NCI-H1436 (cell line): ENCODE data around the gene AKR1A1.
"Not testable (repeated sequence)": the region's sequence is repeated elsewhere in the genome, so short reads cannot be mapped to it uniquely, and the experiment has no call there.

Source experiments
- DNase-seq: peaks from one replicate; lab custom pipeline; 2025; lab: John Stamatoyannopoulos, UW

The AKR1A1 gene

DNA sequence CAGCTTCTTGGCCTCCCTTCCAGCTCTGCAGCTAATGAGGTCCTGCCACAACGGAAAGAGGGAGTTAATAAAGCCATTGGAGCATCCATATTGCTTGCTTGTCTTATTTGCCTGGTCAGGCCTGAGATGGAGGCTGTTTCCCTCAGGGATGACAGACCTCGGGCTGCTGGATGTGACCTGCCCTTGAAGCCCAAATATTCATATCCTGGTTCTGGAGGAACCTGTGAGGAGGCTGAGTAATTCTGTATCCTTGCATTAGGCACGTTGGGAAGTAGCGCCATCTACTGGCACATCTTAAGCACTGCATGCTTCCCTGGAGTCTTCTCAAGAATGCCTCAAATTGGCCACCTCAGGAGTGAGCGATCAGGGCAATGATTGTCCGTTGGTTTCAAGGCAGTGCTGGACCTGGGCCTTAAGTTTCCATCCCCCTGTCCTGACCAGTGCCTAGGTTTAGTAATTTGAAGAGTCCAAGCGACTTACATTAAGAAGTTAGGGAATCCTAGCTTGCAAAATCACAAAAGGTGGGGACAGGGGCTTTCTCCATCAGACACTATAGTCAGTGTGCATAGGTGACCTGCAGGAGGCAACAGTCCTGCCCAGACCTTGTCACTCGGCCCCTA lies 19.4 kb downstream of the AKR1A1 start:
- peak; percentile 59 for DNase-seq

DNA sequence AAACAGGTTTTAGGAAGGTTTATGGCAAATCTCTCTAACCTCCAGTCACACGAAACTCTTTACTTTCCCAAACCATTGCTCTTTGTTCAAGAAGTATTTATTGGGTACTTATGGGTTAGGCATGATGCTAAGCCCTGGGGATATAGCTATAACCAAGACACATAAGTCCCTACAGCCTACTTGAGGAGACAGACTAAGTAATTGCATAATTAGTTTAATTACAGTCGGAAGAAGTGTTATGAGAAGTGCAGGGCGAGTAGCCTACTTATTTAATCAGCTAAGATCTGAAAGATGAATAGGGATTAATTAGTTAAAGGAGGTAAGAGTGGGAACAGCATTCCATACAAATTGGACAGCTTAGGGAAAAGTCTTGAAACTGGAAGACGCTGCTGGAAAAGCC lies 20.0 kb downstream of the AKR1A1 start:
- no peak for DNase-seq

DNA sequence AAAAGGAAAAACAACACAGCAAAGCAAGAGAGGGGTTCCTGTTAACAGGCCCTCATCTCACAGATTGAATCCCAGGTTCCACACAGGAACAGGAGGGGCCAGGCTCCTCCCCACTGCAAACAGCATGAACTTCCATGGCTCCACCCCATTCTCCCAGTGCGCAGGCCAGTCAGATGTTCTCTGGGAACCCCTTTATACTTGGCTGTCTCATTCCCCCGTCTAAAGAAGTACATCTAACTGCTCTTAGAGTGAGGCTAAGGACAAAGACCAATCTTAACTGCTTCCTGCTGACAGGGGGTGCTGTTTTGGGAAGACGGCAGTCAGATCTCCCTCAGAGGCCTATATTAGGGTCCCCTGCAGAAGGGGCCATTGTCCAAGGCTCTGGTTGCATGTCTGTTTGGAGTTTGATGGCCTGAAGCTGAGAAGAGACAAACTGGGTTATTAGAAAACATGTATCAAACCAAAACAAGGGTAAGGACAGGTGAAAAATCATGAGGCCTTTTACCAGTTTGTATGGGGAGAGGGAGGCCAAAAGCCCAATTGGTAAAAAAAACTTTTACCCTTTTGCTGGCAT lies 22.7 kb downstream of the AKR1A1 start:
- no peak for DNase-seq

DNA sequence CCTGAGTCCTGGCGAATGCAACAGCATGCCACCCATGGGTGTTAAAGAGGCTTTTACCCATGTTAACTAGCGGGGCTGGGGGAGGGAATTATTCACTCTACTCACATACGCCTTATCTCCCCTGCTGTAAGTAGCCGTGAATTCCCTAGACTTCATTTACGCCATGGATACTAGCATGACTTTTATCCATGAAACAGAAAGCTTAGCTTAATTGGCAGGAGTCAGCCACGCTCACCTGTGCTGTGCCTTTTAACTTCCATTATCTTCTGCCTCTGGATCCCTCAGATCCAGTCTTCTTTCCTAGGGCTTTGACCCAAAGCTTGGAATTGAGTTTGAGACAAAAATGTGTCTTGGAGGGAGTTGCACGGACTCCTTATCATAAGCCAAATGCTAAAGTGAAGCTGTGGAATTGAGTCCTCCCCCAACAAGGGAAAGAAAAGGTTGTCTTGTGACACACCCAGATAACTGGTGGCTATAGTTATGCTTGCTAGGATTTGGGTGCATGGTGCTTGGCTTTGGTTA lies 23.5 kb downstream of the AKR1A1 start:
- no peak for DNase-seq

DNA sequence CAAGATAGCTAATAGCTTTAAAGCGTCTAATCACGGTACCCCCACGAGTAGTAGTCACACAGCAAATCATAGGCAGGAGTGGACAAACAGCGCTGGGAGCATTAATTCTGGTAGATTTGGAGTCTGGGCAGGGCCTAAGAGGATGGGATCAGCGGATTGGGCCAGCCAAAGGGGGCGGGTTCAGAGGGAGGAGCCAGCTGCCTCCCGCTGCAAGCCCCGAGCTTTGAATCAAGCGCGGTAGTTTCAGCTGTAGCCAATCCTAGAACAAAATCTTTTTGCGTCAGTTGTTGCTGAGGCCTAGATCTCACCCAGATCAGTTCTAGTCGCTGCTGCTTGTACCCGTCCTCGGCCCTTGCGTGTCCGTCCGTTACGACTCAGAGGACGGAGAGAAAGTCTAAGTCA lies 32.6 kb downstream of the AKR1A1 start:
- DNase-seq: peak; percentile 96

DNA sequence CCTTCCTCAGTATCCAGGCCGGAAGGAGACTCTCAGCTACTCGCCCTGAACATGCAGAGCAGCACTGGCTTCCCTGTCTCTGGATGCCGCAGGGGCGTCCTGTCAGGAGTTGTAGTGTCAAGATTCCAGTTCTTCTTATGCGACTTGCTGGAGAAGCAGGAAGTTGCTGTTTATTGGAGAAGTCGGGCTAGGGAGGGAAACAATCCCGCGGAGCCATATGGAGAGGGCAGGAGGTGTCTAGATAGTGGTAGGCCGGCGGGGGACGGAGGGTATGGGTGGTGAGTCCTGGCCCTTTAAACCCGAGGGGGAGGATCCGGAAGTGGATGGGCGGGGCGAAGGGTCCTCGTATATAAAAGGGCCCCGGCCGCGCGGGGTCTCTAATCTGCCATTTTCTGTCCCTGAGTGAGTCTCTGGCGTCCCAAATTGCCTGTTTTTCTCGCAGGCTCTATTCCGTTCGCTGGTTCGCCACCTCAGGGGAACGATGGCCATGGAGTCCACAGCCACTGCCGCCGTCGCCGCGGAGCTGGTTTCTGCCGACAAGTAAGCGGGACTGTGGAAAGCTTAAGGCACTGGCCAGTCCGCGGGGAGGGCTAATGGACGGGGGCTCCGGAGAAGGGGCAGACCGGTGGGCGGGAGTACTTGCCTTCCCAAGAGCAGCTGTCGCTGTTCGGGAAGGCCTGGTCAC lies 33.2 kb downstream of the AKR1A1 start, which contains the start of gene NASP:
Gene NASP, plus strand, starts transcription at position 376 of the 685 bp plus-strand sequence. Its CDS starts 106 bp downstream, at position 482.
- DNase-seq: peak; percentile 82

DNA sequence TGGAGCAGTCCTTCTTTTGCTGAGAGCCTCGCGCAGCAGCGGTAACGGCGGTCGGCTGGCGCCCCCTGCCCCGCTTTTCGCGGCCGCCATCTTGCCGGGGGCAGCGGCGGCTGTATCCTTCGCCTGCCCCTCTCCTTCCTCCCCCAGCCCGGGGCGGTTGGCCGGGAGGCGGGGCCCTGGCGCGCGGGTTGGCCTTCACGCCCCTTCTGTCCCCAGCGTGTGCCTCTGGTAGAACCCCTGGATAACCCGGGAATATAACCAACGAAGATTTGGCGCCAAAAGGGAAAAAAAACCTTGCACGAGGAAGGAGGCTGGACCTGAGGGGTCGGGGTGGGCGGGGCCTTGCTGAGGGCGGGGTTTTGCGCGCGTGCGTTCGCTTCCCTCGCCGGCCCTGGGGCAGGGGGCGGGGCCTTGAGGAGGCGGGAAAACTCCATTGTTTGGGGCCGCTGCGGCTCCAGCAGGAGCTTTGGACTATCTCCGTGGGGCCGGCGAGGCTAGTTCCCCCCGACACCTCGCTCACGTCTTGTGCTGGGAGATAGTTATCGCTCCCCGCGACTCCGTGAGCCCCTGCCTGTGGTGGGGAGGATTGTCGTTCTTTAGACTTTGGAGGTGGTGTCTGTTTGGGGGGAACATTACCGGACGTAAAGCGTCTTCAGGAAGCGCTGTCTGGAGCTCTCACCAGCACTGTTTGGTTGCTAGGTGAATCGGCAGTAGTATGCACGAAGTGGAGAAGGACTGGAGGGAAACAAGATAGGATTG lies 33.9 kb downstream of the AKR1A1 start:
- peak; percentile 91 for DNase-seq

DNA sequence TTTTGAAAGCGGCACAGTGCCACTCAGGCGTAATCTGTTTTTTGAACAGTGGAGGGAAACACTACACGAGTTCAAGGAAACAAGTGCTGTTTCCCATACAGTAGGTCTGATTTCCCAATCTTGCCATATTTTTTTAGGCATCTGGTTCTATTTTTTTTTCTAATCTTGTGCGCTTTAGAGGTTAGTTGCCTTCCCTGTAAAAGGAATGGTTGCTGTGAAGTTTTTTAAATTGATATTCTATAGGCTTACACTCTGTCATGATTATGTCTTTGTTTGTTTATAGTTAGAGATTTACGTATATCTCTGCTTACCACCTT lies 34.4 kb downstream of the AKR1A1 start:
- DNase-seq: no peak

DNA sequence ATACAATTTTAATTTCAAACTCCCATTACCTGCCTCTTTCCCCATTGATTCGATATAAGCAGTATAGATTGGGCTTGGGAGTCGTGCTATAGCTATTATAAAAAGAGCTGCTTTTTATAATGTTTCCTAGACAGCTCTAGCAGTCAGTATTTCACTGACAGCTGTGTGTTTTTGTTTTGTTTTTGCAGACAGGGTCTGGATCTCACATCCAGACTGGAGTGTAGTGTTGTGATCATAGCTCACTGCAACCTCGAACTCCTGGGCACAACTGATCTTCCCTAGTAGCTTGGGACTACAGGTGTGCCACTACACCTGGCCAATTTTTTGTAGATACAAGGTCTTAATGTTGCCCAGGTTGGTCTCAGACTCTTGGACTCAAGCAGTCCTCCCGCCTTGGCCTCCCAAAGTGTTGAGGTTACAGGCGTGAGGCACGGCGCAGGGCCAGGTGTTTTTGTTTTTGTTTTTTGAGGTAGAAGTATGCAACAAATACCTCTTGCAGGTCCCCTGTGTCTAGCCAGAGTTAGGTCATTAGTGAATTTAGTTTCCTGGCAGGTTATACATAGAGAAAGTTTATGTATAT lies 35.0 kb downstream of the AKR1A1 start:
- DNase-seq: no peak

DNA sequence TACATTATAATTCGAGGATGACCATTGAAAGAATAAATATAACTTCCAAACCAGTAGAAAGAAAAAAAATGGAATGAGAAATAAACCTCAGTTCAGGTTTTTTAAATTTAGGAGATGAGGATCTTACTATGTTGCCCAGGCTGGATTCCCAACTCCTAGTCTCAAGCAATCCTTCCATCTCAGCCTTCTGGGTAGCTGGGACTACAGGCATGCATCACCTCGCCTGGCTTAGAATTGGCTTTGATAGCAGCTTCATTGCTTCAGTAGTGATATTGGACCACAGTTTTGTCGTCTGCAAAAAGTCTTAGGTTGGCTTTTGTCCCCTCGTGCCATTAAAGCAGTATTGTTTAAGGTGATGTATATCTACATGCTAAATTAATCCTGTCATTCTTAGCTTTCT lies 36.1 kb downstream of the AKR1A1 start:
- DNase-seq: no peak

DNA sequence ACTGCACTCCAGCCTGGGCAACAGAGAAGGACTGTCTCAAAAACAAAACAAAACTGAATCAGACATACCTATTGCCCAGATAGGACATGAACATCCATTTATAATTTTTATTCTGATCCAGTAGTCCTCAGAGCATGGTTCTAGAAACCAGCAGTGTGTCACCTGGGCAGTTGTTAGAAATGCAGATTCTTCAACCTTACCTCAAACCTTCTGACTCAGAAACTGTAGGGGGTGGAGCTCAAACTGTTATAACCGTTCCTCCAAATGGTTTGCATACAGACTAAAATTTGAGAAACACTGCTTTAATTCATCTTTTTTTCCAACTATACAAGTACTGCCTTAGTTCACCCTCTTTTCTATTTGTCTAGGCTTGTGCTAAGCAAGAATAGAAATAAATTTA lies 39.2 kb downstream of the AKR1A1 start:
- DNase-seq: no peak

DNA sequence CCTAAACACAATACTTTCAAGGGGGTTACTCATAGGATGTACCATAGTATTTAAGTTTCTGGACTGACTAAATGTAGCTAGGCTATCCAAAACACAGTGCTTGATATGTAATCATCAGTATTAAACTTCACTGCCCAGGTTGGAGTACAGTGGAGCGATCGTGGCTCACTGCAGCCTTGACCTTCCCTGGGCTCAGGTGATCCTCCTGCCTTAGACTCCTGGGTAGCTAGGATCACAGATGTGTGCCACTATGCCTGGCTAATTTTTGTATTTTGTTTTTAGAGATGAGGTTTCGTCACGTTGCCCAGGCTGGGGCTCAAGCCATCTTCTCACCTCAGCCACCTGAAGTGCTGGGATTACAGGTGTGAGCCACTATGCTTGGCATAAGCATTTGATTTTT lies 43.8 kb downstream of the AKR1A1 start:
- DNase-seq: no peak

DNA sequence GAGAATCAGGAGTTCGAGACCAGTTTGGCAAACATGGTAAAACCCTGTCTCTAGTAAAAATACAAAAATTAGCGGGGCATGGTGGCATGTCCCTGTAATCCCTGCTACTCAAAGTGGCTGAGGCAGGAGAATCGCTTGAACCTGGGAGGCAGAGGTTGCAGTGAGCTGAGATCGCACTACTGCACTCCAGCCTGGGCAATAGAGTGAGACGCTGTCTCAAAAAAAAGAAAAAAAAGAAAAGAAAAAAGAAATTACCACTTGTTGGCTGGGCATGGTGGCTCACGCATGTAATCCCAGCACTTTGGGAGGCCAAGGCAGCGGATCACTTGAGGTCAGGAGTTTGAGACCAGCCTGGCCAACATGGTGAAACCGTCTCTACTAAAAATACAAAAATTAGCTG lies 46.1 kb downstream of the AKR1A1 start:
- not testable (repeated sequence) for DNase-seq

DNA sequence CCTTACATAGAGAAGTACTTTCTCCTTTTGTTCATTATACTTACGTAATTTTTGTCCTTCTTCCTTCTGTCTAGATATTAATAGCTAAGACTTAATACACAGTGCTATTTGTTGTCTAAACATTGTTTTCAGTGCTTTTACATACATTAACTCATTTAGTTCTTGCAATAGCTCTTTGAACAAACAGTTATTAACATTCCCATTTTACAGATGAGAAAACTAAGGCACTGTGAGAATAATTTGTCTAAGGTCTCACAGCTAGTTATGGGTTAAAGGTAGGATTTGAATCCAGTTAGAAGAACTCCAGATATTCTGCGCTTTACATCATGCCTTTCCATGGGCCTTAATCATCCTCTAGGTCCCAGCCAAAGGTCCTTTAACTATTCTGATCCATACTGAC lies 53.6 kb downstream of the AKR1A1 start:
- no peak for DNase-seq

DNA sequence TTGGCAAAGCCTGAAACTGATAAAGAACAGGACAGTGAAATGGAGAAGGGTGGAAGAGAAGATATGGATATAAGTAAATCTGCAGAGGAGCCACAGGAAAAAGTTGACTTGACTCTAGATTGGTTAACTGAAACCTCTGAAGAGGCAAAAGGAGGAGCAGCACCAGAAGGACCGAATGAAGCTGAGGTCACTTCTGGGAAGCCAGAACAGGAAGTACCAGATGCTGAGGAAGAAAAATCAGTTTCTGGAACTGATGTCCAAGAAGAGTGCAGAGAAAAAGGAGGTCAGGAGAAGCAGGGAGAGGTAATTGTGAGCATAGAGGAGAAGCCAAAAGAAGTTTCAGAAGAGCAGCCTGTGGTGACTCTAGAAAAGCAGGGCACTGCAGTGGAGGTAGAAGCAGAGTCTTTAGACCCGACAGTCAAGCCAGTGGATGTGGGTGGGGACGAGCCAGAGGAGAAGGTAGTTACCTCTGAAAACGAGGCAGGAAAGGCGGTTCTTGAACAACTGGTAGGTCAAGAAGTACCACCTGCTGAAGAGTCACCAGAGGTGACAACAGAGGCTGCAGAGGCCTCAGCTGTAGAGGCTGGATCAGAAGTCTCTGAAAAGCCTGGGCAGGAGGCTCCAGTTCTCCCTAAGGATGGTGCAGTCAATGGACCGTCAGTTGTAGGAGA lies 56.9 kb downstream of the AKR1A1 start:
- no peak for DNase-seq

DNA sequence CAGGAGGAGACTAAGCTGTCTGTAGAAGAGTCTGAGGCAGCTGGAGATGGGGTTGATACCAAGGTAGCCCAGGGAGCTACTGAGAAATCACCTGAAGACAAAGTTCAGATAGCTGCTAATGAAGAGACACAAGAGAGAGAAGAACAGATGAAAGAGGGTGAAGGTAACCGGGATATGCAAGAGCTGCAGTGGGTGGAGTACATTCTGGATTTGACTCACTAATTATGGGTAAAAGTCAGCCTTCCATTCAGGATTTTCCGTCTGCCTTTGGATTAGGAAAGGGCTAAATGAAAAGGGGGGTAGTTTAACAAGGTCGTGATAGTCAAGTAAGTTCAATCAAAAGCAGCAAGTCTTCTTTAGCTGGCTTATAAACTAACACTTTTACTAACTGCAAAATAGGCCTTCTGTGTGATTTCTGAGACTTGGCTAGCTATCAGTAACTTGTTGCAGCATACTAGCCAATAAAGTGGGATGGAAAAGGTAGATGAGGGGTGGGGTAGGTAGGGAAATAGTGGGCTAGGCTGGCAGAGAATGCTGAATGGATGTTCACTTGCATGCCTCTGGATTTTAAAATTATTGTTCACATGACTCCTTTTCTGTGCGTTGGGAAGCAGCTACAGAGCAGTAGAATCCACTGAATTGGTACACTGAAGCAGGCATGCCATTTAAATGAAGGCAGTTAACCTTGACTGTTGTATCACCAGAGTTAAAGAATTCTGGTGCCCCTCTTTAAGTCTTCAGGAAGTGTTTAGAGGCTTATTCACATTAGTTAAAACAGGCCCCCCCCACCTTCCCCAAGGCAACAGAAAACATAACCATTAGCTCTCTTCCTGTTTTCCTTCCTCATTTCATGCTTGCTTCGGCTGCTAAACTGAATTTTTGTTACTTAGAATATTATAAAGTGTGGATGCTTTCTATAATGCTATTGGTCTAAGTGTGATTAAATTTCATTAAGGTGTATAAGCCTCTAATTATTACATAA lies 57.8 kb downstream of the AKR1A1 start:
- no peak for DNase-seq

DNA sequence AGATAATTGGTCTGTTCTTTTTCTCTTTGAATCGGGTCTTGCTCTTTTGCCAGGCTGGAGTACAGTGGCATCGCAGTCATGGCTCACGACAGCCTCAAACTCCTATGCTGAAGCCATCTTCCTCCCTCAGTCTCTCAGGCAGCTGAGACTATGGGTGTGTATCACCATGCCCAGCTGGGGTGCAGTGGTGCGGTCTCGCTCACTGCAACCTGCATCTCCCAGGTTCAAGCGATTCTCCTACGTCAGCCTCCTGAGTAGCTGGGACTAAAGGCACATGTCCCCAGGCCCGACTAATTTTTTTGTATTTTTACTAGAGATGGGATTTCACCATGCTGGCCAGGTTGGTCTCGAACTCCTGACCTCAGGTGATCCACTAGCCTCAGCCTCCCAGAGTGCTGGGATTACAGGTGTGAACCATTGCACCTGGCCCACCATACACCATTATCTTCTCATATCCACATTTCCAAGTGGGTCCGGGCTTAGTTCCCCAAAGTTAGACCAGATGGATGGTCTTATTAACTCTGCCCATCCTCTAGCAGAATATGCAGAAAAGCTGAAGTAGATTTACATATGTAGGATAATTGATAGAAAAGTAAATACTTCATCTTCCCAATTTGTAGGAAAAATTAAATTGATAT lies 60.1 kb downstream of the AKR1A1 start:
- no peak for DNase-seq

DNA sequence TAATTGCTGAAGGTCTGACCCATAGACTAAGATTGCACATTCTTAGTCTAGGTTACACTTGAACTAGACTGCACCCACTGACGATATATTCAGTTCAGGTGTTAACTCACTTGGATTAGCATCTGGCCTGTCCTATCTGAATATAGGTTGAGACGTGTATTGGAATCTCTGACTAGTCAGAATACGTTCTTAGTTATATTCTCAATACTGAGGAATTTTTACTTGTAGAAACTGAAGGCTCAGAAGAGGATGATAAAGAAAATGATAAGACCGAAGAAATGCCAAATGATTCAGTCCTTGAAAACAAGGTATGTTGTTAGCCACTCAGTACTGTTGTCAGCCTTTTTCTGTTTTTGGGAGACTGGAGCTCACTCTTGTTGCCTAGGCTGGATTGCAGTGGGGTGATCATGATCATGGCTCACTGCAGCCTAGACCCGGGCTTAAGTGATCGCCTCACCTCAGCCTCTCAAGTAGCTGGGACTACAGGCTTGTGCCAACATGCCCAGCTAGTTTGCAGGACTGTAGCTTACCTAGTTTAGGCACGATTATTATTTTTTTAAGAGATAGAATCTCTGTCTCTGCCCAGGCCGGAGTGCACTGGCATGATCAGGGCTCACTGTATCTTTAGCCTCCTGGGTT lies 62.4 kb downstream of the AKR1A1 start:
- no peak for DNase-seq

DNA sequence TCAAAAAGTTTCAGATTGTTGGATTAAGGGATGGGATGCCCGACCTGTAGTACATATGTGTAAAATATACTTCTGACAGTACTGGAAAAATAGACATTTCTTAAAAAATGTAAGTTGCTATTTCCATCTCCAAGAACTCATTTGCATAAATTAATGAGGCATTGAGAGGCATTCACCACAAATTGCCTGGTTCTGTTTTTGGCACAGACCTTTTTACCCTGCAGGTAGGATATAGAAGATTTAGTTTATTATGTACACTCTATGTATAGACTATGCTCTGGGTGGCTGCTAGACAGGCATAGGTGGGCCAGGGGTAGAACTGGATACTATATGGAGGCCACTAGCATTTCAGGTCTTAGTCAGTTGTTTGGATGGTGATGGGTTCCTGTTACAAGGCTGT lies 65.3 kb downstream of the AKR1A1 start:
- DNase-seq: no peak

DNA sequence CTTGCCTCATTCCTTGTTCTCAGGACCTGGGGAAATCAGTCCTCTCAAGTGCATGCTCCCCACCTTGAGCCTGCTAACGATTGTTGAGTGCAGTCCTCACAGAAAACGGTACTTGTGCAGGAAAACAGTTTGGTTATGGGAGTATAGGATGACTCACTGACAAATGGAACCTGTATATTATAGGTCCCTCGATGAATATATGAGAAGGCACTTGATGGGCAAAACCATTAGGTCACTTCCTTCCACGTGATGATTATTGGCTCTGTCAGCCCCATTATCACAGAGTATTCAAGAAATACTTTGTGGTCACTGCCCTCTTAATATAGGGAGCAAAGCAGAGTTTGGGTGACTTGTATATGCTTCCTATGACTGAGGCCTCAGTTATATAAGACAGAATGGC lies 67.0 kb downstream of the AKR1A1 start:
- DNase-seq: no peak
